HepG2 (cell line): ENCODE results near the gene EPN2. TPM values are rescaled to one million over a fixed set of nuclear protein-coding genes. Genes with fewer than 3 reads are reported as not detected.

ENCODE experiments used
- CTCF ChIP-seq: sonication (generic); formaldehyde crosslinking; IDR thresholded peaks from 2 replicates; pipeline ENCODE4 v1.5.0; 2020; ENCODE audit warnings: mild to moderate bottlenecking, missing genetic modification reagents, moderate library complexity
- JDP2 ChIP-seq: sonication (generic); formaldehyde crosslinking; IDR thresholded peaks from 2 replicates; pipeline ENCODE4 v1.8.1; 2022; ENCODE audit warnings: missing genetic modification reagents, borderline replicate concordance
- MLLT10 ChIP-seq: sonication (generic); formaldehyde crosslinking; IDR thresholded peaks from 2 replicates; pipeline ENCODE4 v1.4.0; 2020; ENCODE audit warnings: missing genetic modification reagents
- MXD3 ChIP-seq: IDR thresholded peaks from 2 replicates; pipeline ENCODE4 v1.6.1; 2016; ENCODE audit warnings: mild to moderate bottlenecking, missing biosample characterization, missing genetic modification reagents
- MYPOP ChIP-seq: sonication (generic); formaldehyde crosslinking; IDR thresholded peaks from 2 replicates; pipeline ENCODE4 v1.8.1; 2023; ENCODE audit warnings: mild to moderate bottlenecking, moderate library complexity, missing genetic modification reagents
- NFE2L2 ChIP-seq: fragments of 150-350 bp; IDR thresholded peaks from 2 replicates; pipeline ENCODE4 v1.6.1; 2014; ENCODE audit warnings: low read length
- PAX8 ChIP-seq: sonication (generic); formaldehyde crosslinking; IDR thresholded peaks from 2 replicates; pipeline ENCODE4 v1.8.0; 2022; ENCODE audit warnings: mild to moderate bottlenecking, missing genetic modification reagents, borderline replicate concordance
- RAD51 ChIP-seq: fragments of 450-650 bp; IDR thresholded peaks from 2 replicates; pipeline ENCODE4 v1.6.1; 2016; ENCODE audit warnings: borderline replicate concordance
- RERE ChIP-seq: IDR thresholded peaks from 2 replicates; pipeline ENCODE4 v1.6.1; 2016; ENCODE audit warnings: low read depth, missing genetic modification reagents, missing compliant biosample characterization
- ZNF484 ChIP-seq: sonication (generic); formaldehyde crosslinking; IDR thresholded peaks from 2 replicates; pipeline ENCODE4 v1.5.1; 2020; ENCODE audit warnings: mild to moderate bottlenecking, low read depth, missing genetic modification reagents, borderline replicate concordance
- ZNF564 ChIP-seq: sonication (generic); formaldehyde crosslinking; IDR thresholded peaks from 2 replicates; pipeline ENCODE4 v1.8.1; 2023; ENCODE audit warnings: mild to moderate bottlenecking, missing genetic modification reagents
- ZNF670 ChIP-seq: sonication (generic); formaldehyde crosslinking; IDR thresholded peaks from 2 replicates; pipeline ENCODE4 v1.8.0; 2022; ENCODE audit warnings: mild to moderate bottlenecking, missing genetic modification reagents, borderline replicate concordance
- ZNF766 ChIP-seq: sonication (generic); formaldehyde crosslinking; IDR thresholded peaks from 2 replicates; pipeline ENCODE4 v1.5.0; 2020; ENCODE audit warnings: missing genetic modification reagents, borderline replicate concordance
- ZNF775 ChIP-seq: sonication (generic); formaldehyde crosslinking; IDR thresholded peaks from 2 replicates; pipeline ENCODE4 v1.4.0; 2020; ENCODE audit warnings: missing genetic modification reagents, mild to moderate bottlenecking, moderate library complexity, borderline replicate concordance
- ZNF781 ChIP-seq: sonication (generic); formaldehyde crosslinking; IDR thresholded peaks from 2 replicates; pipeline ENCODE4 v1.5.1; 2020; ENCODE audit warnings: borderline replicate concordance, mild to moderate bottlenecking, missing genetic modification reagents; ENCODE audit errors: not compliant biosample characterization
- ZNF792 ChIP-seq: IDR thresholded peaks from 2 replicates; pipeline ENCODE4 v1.6.1; 2016
- polyA plus RNA-seq, 8 experiments: library from polyadenylated mRNA; depleted of rRNA in 3 of 8; stranded (reverse) in 7 of 8; unstranded in 1 of 8; fragments of >200 nt; fragmentation: Illumina TruSeq in 4 of 8; extraction: Trizol in 4 of 8; gene quantifications; 2 replicates each; pipeline versions ENCODE4 v1.2.1 to v1.2.3, GENCODE V29; 2011 to 2016; ENCODE audit warnings: low read depth in 4 of 8, missing spikeins in 1 of 8, mixed read lengths in 1 of 8; ENCODE audit not compliant: insufficient read depth in 1 of 8
- total RNA-seq, 5 experiments: library from RNA; depleted of rRNA; stranded (reverse); fragments of >200 nt; fragmentation: Illumina TruSeq; extraction: Trizol; gene quantifications; 2 replicates each; pipeline ENCODE4 v1.2.3, GENCODE V29; 2016; ENCODE audit warnings: low read depth in 1 of 5
- TF ChIP-seq, protein P1 (sequence below): sonication (generic); formaldehyde crosslinking; IDR thresholded peaks from 2 replicates; pipeline ENCODE4 v1.4.0; 2020; ENCODE audit warnings: missing genetic modification reagents, borderline replicate concordance

EPN2 gene
- total and polyA plus RNA-seq, 2 of the 13 experiments (the other 11 are each of a cell fraction or from before 2014, with no cell fraction given): 7.8 to 19.2 TPM

- TF ChIP-seq ZNF781 (CRISPR knock-in tag): no peak
- 0 out of 2 replicates have a peak, but pooled peaks have one; percentile 68 for TF ChIP-seq ZNF564 (CRISPR knock-in tag)
- TF ChIP-seq PAX8 (CRISPR knock-in tag): no peak
- TF ChIP-seq ZNF670 (CRISPR knock-in tag): 0 out of 2 replicates have a peak, but pooled peaks have one; percentile 46
- TF ChIP-seq CTCF (CRISPR knock-in tag): peak; percentile 56
- TF ChIP-seq ZNF766 (CRISPR knock-in tag): peak; percentile 87
- TF ChIP-seq ZNF775 (CRISPR knock-in tag): no peak
- 0 out of 2 replicates have a peak, but pooled peaks have one; percentile 81 for TF ChIP-seq ZNF792
- no peak for TF ChIP-seq NFE2L2
- TF ChIP-seq, protein P1, sequence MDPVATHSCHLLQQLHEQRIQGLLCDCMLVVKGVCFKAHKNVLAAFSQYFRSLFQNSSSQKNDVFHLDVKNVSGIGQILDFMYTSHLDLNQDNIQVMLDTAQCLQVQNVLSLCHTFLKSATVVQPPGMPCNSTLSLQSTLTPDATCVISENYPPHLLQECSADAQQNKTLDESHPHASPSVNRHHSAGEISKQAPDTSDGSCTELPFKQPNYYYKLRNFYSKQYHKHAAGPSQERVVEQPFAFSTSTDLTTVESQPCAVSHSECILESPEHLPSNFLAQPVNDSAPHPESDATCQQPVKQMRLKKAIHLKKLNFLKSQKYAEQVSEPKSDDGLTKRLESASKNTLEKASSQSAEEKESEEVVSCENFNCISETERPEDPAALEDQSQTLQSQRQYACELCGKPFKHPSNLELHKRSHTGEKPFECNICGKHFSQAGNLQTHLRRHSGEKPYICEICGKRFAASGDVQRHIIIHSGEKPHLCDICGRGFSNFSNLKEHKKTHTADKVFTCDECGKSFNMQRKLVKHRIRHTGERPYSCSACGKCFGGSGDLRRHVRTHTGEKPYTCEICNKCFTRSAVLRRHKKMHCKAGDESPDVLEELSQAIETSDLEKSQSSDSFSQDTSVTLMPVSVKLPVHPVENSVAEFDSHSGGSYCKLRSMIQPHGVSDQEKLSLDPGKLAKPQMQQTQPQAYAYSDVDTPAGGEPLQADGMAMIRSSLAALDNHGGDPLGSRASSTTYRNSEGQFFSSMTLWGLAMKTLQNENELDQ (CRISPR knock-in tag): no peak
- TF ChIP-seq RAD51: no peak
- no peak for TF ChIP-seq JDP2 (CRISPR knock-in tag)
- TF ChIP-seq MXD3: no peak
- TF ChIP-seq MLLT10 (CRISPR knock-in tag): no peak
- no peak for TF ChIP-seq RERE (CRISPR knock-in tag)
- peak; percentile 77; the same call in 1 of the 2 replicates for TF ChIP-seq MYPOP (CRISPR knock-in tag)
- TF ChIP-seq ZNF484: no peak
Measured at GRCh38 chr17:19377602-19378415, 140.6 kb downstream of the EPN2 start (continued).
